SU-DHL-6 (cell line): ENCODE results near the gene KIF2A.

Source experiments
- EZH2phosphoT487 ChIP-seq: fragments of 200-600 bp; sonication (generic), shearing (Covaris generic); conservative IDR thresholded peaks from 2 replicates; pipeline ENCODE4 v1.6.1; 2018; ENCODE audit warnings: mild to moderate bottlenecking, antibody characterized with exemption, low read length, moderate library complexity, mixed read lengths
- TF ChIP-seq, protein P1 (sequence below): fragments of 200-600 bp; sonication (generic); IDR thresholded peaks from one replicate; pipeline ENCODE4 v1.5.1; 2017; ENCODE audit warnings: antibody characterized with exemption, mild to moderate bottlenecking, low read length, moderate library complexity; ENCODE audit not compliant: insufficient read depth, poor library complexity, severe bottlenecking

DNA sequence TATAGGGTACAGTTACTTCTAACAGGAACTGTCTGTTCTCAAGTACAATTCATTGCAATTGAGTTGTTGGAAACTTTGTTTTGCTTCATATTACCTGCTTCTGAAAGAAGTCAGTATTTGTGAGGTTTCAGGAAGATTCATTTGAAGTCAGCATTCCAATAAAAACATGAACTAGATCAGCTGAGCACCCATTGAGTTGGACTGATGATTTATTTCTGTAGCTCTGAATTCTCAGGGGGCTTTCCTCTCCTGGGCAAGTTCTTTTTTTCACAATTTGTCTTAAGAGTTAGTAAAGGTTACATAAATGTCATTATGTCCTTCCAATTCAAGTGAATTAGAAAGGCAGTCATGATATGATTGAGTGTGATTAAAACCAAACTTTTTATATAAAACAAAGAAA lies 16.2 kb upstream of the KIF2A start:
- TF ChIP-seq, protein P1, sequence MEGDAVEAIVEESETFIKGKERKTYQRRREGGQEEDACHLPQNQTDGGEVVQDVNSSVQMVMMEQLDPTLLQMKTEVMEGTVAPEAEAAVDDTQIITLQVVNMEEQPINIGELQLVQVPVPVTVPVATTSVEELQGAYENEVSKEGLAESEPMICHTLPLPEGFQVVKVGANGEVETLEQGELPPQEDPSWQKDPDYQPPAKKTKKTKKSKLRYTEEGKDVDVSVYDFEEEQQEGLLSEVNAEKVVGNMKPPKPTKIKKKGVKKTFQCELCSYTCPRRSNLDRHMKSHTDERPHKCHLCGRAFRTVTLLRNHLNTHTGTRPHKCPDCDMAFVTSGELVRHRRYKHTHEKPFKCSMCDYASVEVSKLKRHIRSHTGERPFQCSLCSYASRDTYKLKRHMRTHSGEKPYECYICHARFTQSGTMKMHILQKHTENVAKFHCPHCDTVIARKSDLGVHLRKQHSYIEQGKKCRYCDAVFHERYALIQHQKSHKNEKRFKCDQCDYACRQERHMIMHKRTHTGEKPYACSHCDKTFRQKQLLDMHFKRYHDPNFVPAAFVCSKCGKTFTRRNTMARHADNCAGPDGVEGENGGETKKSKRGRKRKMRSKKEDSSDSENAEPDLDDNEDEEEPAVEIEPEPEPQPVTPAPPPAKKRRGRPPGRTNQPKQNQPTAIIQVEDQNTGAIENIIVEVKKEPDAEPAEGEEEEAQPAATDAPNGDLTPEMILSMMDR: no peak
- no peak for TF ChIP-seq EZH2phosphoT487
